IPS DF 19.7 (cell line): Measurements from ENCODE around the gene DNAJC5.

Source experiments
- DNase-seq: peaks from one replicate; pipeline ENCODE4 v3.0.0-alpha.2; 2013; ENCODE audit warnings: low read depth, low spot score

The DNAJC5 gene

GRCh38 chr20:63884506-63885263, 10.2 kb upstream of the DNAJC5 start:
- DNase-seq = no peak

GRCh38 chr20:63885264-63886053, 9.5 kb upstream of the DNAJC5 start:
- DNase-seq = no peak

GRCh38 chr20:63886054-63886419, 8.9 kb upstream of the DNAJC5 start:
- DNase-seq = no peak

- DNase-seq = no peak
Measured at GRCh38 chr20:63886921-63887320, 8.0 kb upstream of the DNAJC5 start.

GRCh38 chr20:63889241-63890200, 5.4 kb upstream of the DNAJC5 start:
- no peak for DNase-seq

GRCh38 chr20:63890201-63890576, 4.7 kb upstream of the DNAJC5 start:
- no peak for DNase-seq

- DNase-seq = no peak
Measured at GRCh38 chr20:63890616-63891015, 4.3 kb upstream of the DNAJC5 start.

GRCh38 chr20:63891061-63892002, 3.6 kb upstream of the DNAJC5 start:
- no peak for DNase-seq

- no peak for DNase-seq
Measured at GRCh38 chr20:63892402-63892801, 2.5 kb upstream of the DNAJC5 start.

- DNase-seq = no peak
Measured at GRCh38 chr20:63893999-63894357, 948 bp upstream of the DNAJC5 start.

- no peak for DNase-seq
Measured at GRCh38 chr20:63895202-63895951, 451 bp downstream of the DNAJC5 start.

- no peak for DNase-seq
Measured at GRCh38 chr20:63895952-63896263, 982 bp downstream of the DNAJC5 start.

GRCh38 chr20:63896264-63897105, 1.6 kb downstream of the DNAJC5 start:
- no peak for DNase-seq

- DNase-seq = no peak
Measured at GRCh38 chr20:63897978-63898561, 3.1 kb downstream of the DNAJC5 start.

- DNase-seq = no peak
Measured at GRCh38 chr20:63898882-63899558, 4.1 kb downstream of the DNAJC5 start.

GRCh38 chr20:63900413-63900812, 5.5 kb downstream of the DNAJC5 start:
- DNase-seq = no peak

- no peak for DNase-seq
Measured at GRCh38 chr20:63903796-63904561, 9.1 kb downstream of the DNAJC5 start.
